ENCODE measurements around the gene SNX18.

Gene SNX18

DNA sequence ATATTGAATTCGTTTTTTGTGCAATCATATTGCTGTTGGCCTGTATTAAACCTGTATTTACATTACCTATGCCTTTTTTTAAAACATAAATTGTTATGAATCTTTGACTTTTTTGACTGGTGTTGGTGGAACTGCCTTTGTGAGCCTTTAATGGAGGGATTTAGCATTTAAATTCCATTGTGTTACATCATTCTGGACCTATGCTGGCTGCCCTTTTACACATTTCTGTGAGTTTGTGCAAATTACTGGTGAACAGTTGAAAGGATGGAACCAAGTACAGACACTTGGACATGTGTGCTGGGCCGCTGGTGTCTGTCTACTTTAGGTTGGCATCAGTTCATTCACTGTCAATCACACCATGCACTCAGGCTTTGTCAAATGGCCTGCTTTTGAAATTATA lies 3.4 kb downstream of the SNX18 start:
- no peaks in the 10 kb centered on the region for H3K9me3 ChIP-seq (ENCODE audit: control insufficient read depth, low read depth, low read length)
- no peaks in the 10 kb centered on the region for H3K36me3 ChIP-seq (ENCODE audit: control insufficient read depth, low read depth, low read length)
- H3K4me1 ChIP-seq (ENCODE audit: control insufficient read depth, low read depth, low read length) = peaks cover 23% of the 10 kb centered on the region
- H3K27me3 ChIP-seq (ENCODE audit: control insufficient read depth, insufficient read depth, low read length) = peaks cover 23% of the 10 kb centered on the region
- H3K27ac ChIP-seq (ENCODE audit: low read length) = no peak overlapping the region
- H3K4me3 ChIP-seq (ENCODE audit: low read length) = peak overlapping the region; percentile 48
- H3K9ac ChIP-seq (ENCODE audit: low read length) = peak overlapping the region; percentile 7

DNA sequence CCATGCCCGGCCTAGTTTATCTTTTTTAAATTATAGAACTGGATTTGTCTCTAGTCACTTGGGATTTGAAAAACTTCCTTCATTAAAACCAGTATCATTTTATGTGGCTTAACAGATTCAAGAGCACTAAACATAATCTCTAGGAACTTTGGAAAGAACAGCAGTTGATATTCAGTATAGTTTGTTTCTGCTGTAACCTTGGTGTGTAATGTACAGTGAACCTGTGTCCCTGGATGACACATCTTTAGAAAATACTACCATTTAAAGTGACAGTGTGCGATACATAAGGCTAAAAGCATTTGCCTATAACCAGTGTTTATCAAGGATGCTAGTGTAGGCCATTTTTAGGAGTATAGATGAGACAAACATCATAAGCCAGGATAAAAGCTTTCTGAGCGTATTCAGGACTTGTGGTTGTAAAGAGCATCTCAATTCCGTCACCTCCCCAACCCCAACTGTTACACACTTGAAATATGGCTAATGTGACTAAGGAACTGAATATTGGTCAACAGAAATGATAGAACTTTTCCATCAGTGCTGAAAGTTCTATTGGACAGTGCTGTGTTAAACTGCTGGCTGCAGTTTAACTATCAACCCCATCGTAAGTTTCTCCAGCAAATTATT lies 4.4 kb downstream of the SNX18 start:
- Histone ChIP-seq H3K27me3 (ENCODE audit: control insufficient read depth, insufficient read depth, low read length) (peaks cover 19% of the 10 kb centered on the region), H3K9ac (ENCODE audit: low read length) (no peak overlapping the region), H3K27ac (ENCODE audit: low read length) (no peak overlapping the region), H3K4me3 (ENCODE audit: low read length) (no peak overlapping the region), H3K4me1 (ENCODE audit: control insufficient read depth, low read depth, low read length) (peaks cover 23% of the 10 kb centered on the region), H3K36me3 (ENCODE audit: control insufficient read depth, low read depth, low read length) (no peaks in the 10 kb centered on the region), H3K9me3 (ENCODE audit: control insufficient read depth, low read depth, low read length) (no peaks in the 10 kb centered on the region)

DNA sequence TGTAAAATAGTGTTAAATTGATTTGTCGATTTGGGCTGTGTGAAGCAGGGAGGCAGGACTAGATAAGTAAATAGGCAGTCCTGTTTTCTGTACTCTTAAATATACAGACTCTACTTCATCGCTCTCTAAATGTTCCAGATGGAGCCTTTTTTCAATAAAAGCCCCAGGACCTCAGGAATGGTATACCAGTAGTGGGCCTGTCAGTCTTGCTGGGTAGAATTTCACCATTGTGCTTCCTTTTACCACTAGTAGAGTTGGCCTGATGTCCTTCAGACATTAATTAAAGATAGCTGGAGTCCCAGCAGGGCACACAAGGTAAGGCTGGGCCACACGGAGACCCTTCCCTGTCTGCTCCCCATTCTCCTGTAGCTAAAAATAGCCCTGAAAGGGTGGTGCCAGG lies 6.0 kb downstream of the SNX18 start:
- Histone ChIP-seq H3K9me3 (ENCODE audit: control insufficient read depth, low read depth, low read length) (no peaks in the 10 kb centered on the region), H3K27me3 (ENCODE audit: control insufficient read depth, insufficient read depth, low read length) (peaks cover 14% of the 10 kb centered on the region), H3K4me1 (ENCODE audit: control insufficient read depth, low read depth, low read length) (peaks cover 23% of the 10 kb centered on the region), H3K4me3 (ENCODE audit: low read length) (no peak overlapping the region), H3K27ac (ENCODE audit: low read length) (no peak overlapping the region), H3K36me3 (ENCODE audit: control insufficient read depth, low read depth, low read length) (no peaks in the 10 kb centered on the region), H3K9ac (ENCODE audit: low read length) (no peak overlapping the region)

DNA sequence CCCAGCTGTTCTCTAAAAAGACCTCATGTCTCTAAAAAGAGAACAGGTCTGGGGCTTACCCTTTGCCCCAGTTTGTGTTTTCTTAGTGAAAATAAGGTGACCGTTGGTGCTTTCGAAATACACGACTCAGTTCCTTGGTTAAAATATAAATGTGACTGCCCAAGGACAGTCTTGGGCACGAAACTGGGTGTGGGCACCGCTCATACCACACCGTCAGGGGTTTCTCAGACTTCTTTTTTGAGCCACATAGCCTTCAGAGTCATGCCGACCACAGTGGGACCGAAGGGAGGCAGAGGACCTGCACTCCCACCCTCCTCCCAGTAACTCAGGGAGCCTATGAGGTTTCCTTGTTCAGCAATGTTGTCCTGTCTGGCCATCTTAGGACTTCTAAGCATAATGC lies 6.5 kb downstream of the SNX18 start:
- no peak overlapping the region for H3K9ac ChIP-seq (ENCODE audit: low read length)
- H3K27me3 ChIP-seq (ENCODE audit: control insufficient read depth, insufficient read depth, low read length) = peaks cover 8% of the 10 kb centered on the region
- H3K4me3 ChIP-seq (ENCODE audit: low read length) = no peak overlapping the region
- peaks cover 23% of the 10 kb centered on the region for H3K4me1 ChIP-seq (ENCODE audit: control insufficient read depth, low read depth, low read length)
- no peaks in the 10 kb centered on the region for H3K36me3 ChIP-seq (ENCODE audit: control insufficient read depth, low read depth, low read length)
- no peaks in the 10 kb centered on the region for H3K9me3 ChIP-seq (ENCODE audit: control insufficient read depth, low read depth, low read length)
- no peak overlapping the region for H3K27ac ChIP-seq (ENCODE audit: low read length)

DNA sequence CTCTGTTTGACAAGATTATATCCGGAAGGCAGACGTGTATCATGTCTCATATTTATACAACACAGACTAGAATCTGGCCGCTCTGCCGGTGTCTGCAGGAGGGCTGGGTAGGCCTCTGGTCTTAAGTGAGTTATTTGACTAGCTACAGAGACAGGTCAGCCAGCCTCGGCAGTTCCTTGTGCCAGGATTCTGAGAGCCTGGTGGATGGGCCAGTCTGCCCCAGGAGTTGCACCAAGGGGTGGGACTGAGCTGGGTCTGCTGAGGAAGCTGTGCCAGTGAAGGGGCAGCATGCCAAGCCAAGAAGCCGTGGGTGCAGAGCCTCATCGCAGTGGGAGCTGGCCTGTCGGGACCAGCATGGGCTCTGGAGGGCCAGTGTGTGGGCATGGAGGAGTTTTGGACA lies 7.1 kb downstream of the SNX18 start:
- no peak overlapping the region for H3K4me3 ChIP-seq (ENCODE audit: low read length)
- H3K9me3 ChIP-seq (ENCODE audit: control insufficient read depth, low read depth, low read length) = no peaks in the 10 kb centered on the region
- no peaks in the 10 kb centered on the region for H3K36me3 ChIP-seq (ENCODE audit: control insufficient read depth, low read depth, low read length)
- H3K9ac ChIP-seq (ENCODE audit: low read length) = no peak overlapping the region
- peaks cover 2% of the 10 kb centered on the region for H3K27me3 ChIP-seq (ENCODE audit: control insufficient read depth, insufficient read depth, low read length)
- no peak overlapping the region for H3K27ac ChIP-seq (ENCODE audit: low read length)
- H3K4me1 ChIP-seq (ENCODE audit: control insufficient read depth, low read depth, low read length) = peaks cover 23% of the 10 kb centered on the region

DNA sequence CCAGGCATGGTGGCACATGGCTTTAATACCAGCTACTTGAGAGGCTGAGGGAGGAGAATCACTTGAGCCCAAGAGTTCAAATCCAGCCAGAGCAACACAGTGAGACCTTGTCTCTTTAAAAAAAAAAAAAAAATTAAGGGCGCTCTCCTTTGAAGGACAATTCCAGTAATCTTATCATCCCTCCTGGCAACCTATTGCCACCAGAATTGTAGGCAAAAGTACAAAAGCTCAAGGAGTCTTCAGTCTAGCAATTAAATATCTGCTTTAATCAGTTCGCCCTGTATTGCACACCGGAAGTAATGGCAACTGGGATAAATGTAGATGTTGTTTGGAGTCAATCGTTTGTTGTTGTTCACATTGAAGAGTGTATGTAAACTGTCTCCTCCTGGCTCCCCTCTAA lies 7.7 kb downstream of the SNX18 start:
- Histone ChIP-seq H3K27ac (ENCODE audit: low read length) (no peak overlapping the region), H3K4me3 (ENCODE audit: low read length) (no peak overlapping the region), H3K36me3 (ENCODE audit: control insufficient read depth, low read depth, low read length) (no peaks in the 10 kb centered on the region), H3K27me3 (ENCODE audit: control insufficient read depth, insufficient read depth, low read length) (no peaks in the 10 kb centered on the region), H3K4me1 (ENCODE audit: control insufficient read depth, low read depth, low read length) (peaks cover 23% of the 10 kb centered on the region), H3K9me3 (ENCODE audit: control insufficient read depth, low read depth, low read length) (no peaks in the 10 kb centered on the region), H3K9ac (ENCODE audit: low read length) (no peak overlapping the region)

DNA sequence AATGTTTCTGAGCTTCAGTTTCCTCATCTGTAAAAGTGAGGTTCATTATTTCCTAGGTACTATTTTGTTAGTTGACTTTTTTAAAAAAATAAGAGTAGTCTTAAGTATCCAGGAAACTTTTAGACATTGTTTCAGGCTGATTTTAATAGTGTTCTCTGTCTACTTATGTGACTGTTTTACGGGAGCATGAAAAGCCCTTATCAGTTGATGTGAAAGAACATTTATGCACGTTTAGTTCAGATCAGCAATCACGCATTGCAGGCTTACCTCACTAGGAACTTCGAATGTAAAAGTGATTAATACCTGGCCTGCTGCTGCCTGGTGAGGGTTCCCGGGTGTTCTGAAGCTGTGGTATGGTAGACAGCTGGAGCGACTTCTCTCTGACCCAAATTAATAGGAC lies 8.1 kb downstream of the SNX18 start:
- H3K27ac ChIP-seq (ENCODE audit: low read length) = no peak overlapping the region
- H3K4me1 ChIP-seq (ENCODE audit: control insufficient read depth, low read depth, low read length) = peaks cover 19% of the 10 kb centered on the region
- no peaks in the 10 kb centered on the region for H3K36me3 ChIP-seq (ENCODE audit: control insufficient read depth, low read depth, low read length)
- no peaks in the 10 kb centered on the region for H3K27me3 ChIP-seq (ENCODE audit: control insufficient read depth, insufficient read depth, low read length)
- no peak overlapping the region for H3K9ac ChIP-seq (ENCODE audit: low read length)
- H3K4me3 ChIP-seq (ENCODE audit: low read length) = no peak overlapping the region
- no peaks in the 10 kb centered on the region for H3K9me3 ChIP-seq (ENCODE audit: control insufficient read depth, low read depth, low read length)

DNA sequence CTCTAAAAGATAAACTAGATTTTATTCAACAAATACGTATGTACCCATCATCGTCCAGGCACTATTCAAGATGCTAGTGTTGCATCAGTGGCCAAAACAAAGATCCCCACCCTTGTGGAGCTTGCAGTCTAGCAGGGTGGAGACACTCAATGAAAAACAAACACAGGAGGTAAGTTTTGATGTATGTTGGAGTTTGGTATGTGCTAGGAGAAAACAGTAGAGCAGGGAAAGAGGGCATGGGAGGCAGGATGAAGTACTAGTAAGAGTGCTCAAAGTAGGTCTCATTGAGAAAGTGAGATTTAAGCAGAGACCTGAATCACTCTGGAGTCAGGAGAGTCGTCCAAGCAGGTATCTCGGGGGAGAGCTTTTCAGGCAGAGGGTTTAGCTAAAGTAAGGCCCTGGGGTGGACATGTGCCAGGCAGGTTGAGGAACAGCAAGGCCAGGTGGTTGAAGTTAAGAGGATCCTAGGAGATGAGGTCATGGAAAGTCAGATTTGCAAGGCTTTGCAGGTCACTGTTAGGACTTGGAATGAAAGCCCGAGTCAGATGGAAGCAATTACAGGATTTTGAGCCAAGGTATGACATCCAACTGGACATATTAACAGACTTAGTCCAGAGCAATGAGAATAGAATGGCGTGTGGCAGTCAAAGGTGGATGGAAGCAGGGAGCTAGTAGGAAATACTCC lies 9.2 kb downstream of the SNX18 start:
- Histone ChIP-seq H3K4me3 (ENCODE audit: low read length) (no peak overlapping the region), H3K36me3 (ENCODE audit: control insufficient read depth, low read depth, low read length) (no peaks in the 10 kb centered on the region), H3K27me3 (ENCODE audit: control insufficient read depth, insufficient read depth, low read length) (no peaks in the 10 kb centered on the region), H3K4me1 (ENCODE audit: control insufficient read depth, low read depth, low read length) (peaks cover 14% of the 10 kb centered on the region), H3K9me3 (ENCODE audit: control insufficient read depth, low read depth, low read length) (no peaks in the 10 kb centered on the region), H3K27ac (ENCODE audit: low read length) (no peak overlapping the region), H3K9ac (ENCODE audit: low read length) (no peak overlapping the region)

DNA sequence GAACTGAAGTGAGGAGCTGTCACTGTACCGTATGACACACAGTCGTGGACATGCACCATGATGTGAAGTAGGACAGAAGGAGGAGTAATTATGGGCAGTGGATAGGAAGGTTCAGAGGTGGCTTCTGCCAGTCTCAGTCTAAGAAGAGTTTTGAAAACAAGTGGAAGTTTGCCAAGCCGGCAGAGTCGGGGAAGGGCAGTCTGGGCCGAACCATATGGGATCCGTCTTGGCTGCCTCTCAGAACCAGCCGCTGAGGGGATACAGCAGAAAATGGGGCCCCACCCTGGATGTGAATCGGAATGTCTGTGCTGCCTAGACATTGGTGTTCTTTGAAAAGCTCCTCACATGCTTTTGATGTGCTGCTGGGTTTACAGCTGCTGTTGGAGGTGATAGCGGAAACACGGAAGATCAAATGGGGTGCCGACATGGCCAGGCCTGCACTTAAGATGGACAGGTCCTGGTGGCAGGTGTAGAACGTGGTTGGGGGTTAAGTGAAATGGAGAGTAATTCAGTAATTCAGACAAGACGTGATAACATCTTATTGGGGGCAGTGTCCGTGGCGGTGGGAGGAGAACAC lies 11.2 kb downstream of the SNX18 start:
- H3K27ac ChIP-seq (ENCODE audit: low read length) = no peak overlapping the region
- H3K9ac ChIP-seq (ENCODE audit: low read length) = no peak overlapping the region
- H3K4me1 ChIP-seq (ENCODE audit: control insufficient read depth, low read depth, low read length) = peaks cover 11% of the 10 kb centered on the region
- H3K4me3 ChIP-seq (ENCODE audit: low read length) = no peak overlapping the region
- H3K27me3 ChIP-seq (ENCODE audit: control insufficient read depth, insufficient read depth, low read length) = no peaks in the 10 kb centered on the region
- H3K36me3 ChIP-seq (ENCODE audit: control insufficient read depth, low read depth, low read length) = no peaks in the 10 kb centered on the region
- H3K9me3 ChIP-seq (ENCODE audit: control insufficient read depth, low read depth, low read length) = no peaks in the 10 kb centered on the region

DNA sequence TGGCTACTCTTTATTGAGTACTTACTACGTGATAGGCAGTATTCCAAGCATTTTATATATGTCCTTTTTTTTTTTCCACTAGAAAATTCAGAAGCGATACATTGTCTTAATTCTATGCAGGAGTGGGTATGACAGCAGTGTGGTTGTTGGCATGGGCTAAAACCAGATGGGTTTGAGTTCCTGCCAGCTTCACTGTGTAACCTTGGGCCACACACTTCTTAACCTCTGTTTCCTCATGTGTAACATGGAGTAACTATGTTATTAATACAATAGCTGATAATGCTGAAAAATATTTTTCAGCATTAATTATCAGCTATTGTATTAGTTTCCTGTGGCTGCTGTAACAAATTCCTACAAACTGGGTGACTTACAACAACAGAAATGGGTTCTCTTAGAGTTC lies 12.0 kb downstream of the SNX18 start:
- Histone ChIP-seq H3K36me3 (ENCODE audit: control insufficient read depth, low read depth, low read length) (no peaks in the 10 kb centered on the region), H3K9me3 (ENCODE audit: control insufficient read depth, low read depth, low read length) (no peaks in the 10 kb centered on the region), H3K4me1 (ENCODE audit: control insufficient read depth, low read depth, low read length) (peaks cover 13% of the 10 kb centered on the region), H3K4me3 (ENCODE audit: low read length) (no peak overlapping the region), H3K27ac (ENCODE audit: low read length) (no peak overlapping the region), H3K27me3 (ENCODE audit: control insufficient read depth, insufficient read depth, low read length) (no peaks in the 10 kb centered on the region), H3K9ac (ENCODE audit: low read length) (no peak overlapping the region)

DNA sequence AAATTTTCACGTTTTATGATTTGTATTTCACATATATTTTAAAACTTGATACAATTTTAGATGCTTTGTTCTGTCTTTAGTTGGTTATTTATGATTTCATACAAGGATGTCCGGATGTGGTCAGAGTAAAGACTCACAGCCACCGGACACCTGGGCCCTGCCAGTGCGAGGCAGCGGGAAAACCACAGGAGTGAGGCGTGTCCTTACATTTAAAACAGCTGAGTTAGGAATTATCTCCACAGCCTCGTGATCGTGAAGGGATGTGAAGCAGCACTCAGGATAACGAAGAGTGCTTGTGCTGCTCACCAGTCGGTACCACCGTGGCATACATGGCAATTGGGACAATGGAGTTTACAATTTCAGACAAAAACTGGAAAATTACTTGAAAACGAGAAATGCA lies 14.0 kb downstream of the SNX18 start:
- H3K27me3 ChIP-seq (ENCODE audit: control insufficient read depth, insufficient read depth, low read length) = no peaks in the 10 kb centered on the region
- H3K4me3 ChIP-seq (ENCODE audit: low read length) = no peak overlapping the region
- H3K27ac ChIP-seq (ENCODE audit: low read length) = no peak overlapping the region
- no peaks in the 10 kb centered on the region for H3K9me3 ChIP-seq (ENCODE audit: control insufficient read depth, low read depth, low read length)
- H3K9ac ChIP-seq (ENCODE audit: low read length) = no peak overlapping the region
- H3K36me3 ChIP-seq (ENCODE audit: control insufficient read depth, low read depth, low read length) = no peaks in the 10 kb centered on the region
- peaks cover 14% of the 10 kb centered on the region for H3K4me1 ChIP-seq (ENCODE audit: control insufficient read depth, low read depth, low read length)

Measured in iPS-18a (cell line).